Nephron (organoid): ENCODE data around the gene ETFDH.
A peak's percentile ranks its signal among the peaks of the same experiment; 100 is the strongest.

Source experiments
- H3K27ac Mint-ChIP-seq, 3 experiments: 2 replicates each; pipeline ENCODE4 v1.8.0; 2020; ENCODE audit warnings: mixed read lengths in 3 of 3, mild to moderate bottlenecking in 2 of 3, moderate library complexity in 1 of 3
- H3K27me3 Mint-ChIP-seq: 2 replicates; pipeline ENCODE4 v1.8.0; 2021; ENCODE audit warnings: low read depth, mild to moderate bottlenecking, moderate library complexity, mixed read lengths
- H3K36me3 Mint-ChIP-seq: 2 replicates; pipeline ENCODE4 v1.8.0; 2020; ENCODE audit warnings: low read depth, mixed read lengths
- H3K4me1 Mint-ChIP-seq: 2 replicates; pipeline ENCODE4 v1.8.0; 2020; ENCODE audit warnings: mixed read lengths
- H3K4me3 Mint-ChIP-seq, 3 experiments: 2 replicates each; pipeline ENCODE4 v1.8.0; 2020; ENCODE audit warnings: mild to moderate bottlenecking in 3 of 3, mixed read lengths in 3 of 3, moderate library complexity in 2 of 3
- H3K9me3 Mint-ChIP-seq: 2 replicates; pipeline ENCODE4 v1.8.0; 2020; ENCODE audit warnings: mixed read lengths
- TF ChIP-seq, protein P1 (sequence below), 3 experiments: fragments of 200-600 bp; sonication (generic); IDR thresholded peaks; one replicate each; pipeline ENCODE4 v1.5.0; 2021; ENCODE audit warnings: antibody characterized with exemption in 3 of 3; ENCODE audit not compliant: unreplicated experiment in 3 of 3

Gene ETFDH

DNA sequence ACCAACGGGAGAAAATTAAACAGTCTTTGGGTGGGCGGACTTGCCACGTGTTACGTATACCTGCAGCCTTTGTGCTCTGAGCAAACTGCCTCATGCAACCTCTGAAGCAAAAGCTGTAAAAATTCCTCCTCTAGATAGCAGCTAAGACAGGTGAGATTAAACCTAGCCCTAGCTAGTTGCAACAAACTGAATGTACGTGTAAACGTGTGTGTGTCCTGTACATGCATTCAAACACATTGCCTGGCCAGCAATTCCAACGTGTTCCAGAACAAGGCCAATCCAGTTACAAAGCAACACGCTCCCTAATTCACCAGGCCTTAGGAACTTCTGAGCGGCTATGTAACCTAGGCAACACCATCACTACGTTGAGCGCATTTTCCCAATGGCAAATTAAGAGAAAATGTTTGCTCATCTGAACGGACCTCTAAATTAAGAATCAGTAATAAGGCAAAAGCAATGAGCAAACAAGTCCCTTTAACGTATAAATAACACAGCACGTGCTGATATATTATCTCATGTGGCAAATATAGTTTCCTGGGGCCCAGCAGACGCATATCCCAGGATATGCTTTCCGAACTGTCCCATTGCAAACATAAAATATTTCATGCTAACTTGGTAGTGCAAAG, 50.3 kb downstream of the ETFDH start:
- peaks cover 33% of the 10 kb centered on the region for H3K36me3 Mint-ChIP-seq
- peak overlapping the region; percentile 95 to 99 (median 96) for H3K4me3 Mint-ChIP-seq
- peaks cover 5% of the 10 kb centered on the region for H3K27me3 Mint-ChIP-seq
- H3K27ac Mint-ChIP-seq = peak overlapping the region; percentile 91 to 98 (median 95)
- no peaks in the 10 kb centered on the region for H3K9me3 Mint-ChIP-seq
- H3K4me1 Mint-ChIP-seq = peaks cover 32% of the 10 kb centered on the region
- TF ChIP-seq, protein P1, sequence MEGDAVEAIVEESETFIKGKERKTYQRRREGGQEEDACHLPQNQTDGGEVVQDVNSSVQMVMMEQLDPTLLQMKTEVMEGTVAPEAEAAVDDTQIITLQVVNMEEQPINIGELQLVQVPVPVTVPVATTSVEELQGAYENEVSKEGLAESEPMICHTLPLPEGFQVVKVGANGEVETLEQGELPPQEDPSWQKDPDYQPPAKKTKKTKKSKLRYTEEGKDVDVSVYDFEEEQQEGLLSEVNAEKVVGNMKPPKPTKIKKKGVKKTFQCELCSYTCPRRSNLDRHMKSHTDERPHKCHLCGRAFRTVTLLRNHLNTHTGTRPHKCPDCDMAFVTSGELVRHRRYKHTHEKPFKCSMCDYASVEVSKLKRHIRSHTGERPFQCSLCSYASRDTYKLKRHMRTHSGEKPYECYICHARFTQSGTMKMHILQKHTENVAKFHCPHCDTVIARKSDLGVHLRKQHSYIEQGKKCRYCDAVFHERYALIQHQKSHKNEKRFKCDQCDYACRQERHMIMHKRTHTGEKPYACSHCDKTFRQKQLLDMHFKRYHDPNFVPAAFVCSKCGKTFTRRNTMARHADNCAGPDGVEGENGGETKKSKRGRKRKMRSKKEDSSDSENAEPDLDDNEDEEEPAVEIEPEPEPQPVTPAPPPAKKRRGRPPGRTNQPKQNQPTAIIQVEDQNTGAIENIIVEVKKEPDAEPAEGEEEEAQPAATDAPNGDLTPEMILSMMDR (IDR thresholded peaks at IDR 0.05; ENCODE audit: unreplicated experiment in 3 of 3) = no peak

GRCh38 chr4:158722917-158723793, 51.1 kb downstream of the ETFDH start, which contains the start of gene PPID:
TSS of gene PPID (minus strand) at chr4:158723396. CDS start at chr4:158723288, 108 bp downstream.
- TF ChIP-seq, protein P1 (IDR thresholded peaks at IDR 0.05; ENCODE audit: unreplicated experiment in 3 of 3) = no peak
- no peaks in the 10 kb centered on the region for H3K9me3 Mint-ChIP-seq
- H3K4me1 Mint-ChIP-seq = peaks cover 32% of the 10 kb centered on the region
- H3K4me3 Mint-ChIP-seq = peak within 1 kb of the TSS; percentile 95 to 99 (median 96)
- H3K36me3 Mint-ChIP-seq = peaks cover 26% of the 10 kb centered on the region
- H3K27ac Mint-ChIP-seq = peak within 1 kb of the TSS; percentile 91 to 98 (median 95)
- peaks cover 5% of the 10 kb centered on the region for H3K27me3 Mint-ChIP-seq

- peaks cover 13% of the 10 kb centered on the region for H3K36me3 Mint-ChIP-seq
- H3K27ac Mint-ChIP-seq = peak overlapping the region in 2 of 3 experiments; percentile 65 to 71
- peaks cover 14% of the 10 kb centered on the region for H3K27me3 Mint-ChIP-seq
- H3K4me1 Mint-ChIP-seq = peaks cover 26% of the 10 kb centered on the region
- H3K4me3 Mint-ChIP-seq = peak overlapping the region; percentile 72 to 81 (median 81)
- TF ChIP-seq, protein P1 (IDR thresholded peaks at IDR 0.05; ENCODE audit: unreplicated experiment in 3 of 3) = no peak
- no peaks in the 10 kb centered on the region for H3K9me3 Mint-ChIP-seq
Observed at GRCh38 chr4:158724637-158725036, 52.5 kb downstream of the ETFDH start.

DNA sequence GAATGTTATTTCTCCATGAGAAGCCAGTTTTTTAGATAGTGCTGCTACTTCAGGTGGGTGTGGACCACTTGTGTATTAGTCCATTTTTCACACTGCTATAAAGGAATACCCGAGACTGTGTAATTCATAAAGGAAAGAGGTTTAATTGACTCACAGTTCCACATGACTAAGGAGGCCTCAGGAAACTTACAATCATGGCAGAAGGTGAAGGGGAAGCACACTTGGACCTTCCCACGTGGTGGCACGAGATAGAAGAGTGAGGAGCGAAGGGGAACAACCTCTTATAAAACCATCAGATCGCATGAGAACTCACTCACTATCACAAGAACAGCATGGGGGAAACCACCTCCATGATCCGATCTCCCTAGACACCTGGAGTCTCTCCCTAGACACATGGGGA, 54.5 kb downstream of the ETFDH start:
- no peak overlapping the region for H3K4me3 Mint-ChIP-seq
- H3K9me3 Mint-ChIP-seq = no peaks in the 10 kb centered on the region
- no peak overlapping the region for H3K27ac Mint-ChIP-seq
- H3K36me3 Mint-ChIP-seq = peaks cover 2% of the 10 kb centered on the region
- H3K27me3 Mint-ChIP-seq = peaks cover 20% of the 10 kb centered on the region
- TF ChIP-seq, protein P1 (IDR thresholded peaks at IDR 0.05; ENCODE audit: unreplicated experiment in 3 of 3) = no peak
- H3K4me1 Mint-ChIP-seq = peaks cover 14% of the 10 kb centered on the region

- Mint-ChIP-seq H3K9me3 (no peaks in the 10 kb centered on the region), H3K4me1 (peaks cover 5% of the 10 kb centered on the region), H3K27ac (no peak overlapping the region), H3K27me3 (peaks cover 19% of the 10 kb centered on the region), H3K36me3 (no peaks in the 10 kb centered on the region), H3K4me3 (no peak overlapping the region)
- TF ChIP-seq, protein P1 (IDR thresholded peaks at IDR 0.05; ENCODE audit: unreplicated experiment in 3 of 3) = no peak
Observed at GRCh38 chr4:158728236-158728635, 56.1 kb downstream of the ETFDH start.
